Ovary (tissue), 9 donors: ENCODE measurements around the gene ALK. TPM values are rescaled to one million over a fixed set of nuclear protein-coding genes. Genes with fewer than 3 reads are reported as not detected.

Experiments
- DNase-seq, 5 donors: peaks; one replicate each; pipeline ENCODE4 v3.0.0-alpha.2; 2019 to 2020
- H3K27ac ChIP-seq, 2 donors: fragments of 200-600 bp; one replicate each; pipeline versions ENCODE4 v1.5.1 to v1.8.0; 2019 to 2022
- H3K27me3 ChIP-seq: fragments of 200-600 bp; one replicate; pipeline ENCODE4 v1.8.0; 2022
- H3K36me3 ChIP-seq: fragments of 200-600 bp; sonication (generic); one replicate; pipeline ENCODE4 v1.5.1; 2019
- H3K4me1 ChIP-seq: one replicate; pipeline ENCODE4 v1.8.1; 2013; ENCODE audit warnings: mild to moderate bottlenecking, moderate library complexity; ENCODE audit not compliant: insufficient read depth
- H3K4me3 ChIP-seq: fragments of 200-600 bp; sonication (generic); one replicate; pipeline ENCODE4 v1.5.1; 2017
- H3K9me3 ChIP-seq, 2 donors: fragments of 200-600 bp in 1 of 2; sonication (generic) in 1 of 2; one replicate each; pipeline versions ENCODE4 v1.5.1 to v1.8.1; 2013 to 2019; ENCODE audit warnings: mild to moderate bottlenecking in 1 of 2, moderate library complexity in 1 of 2
- CTCF ChIP-seq, 3 donors: fragments of 450-650 bp in 2 of 3; fragments of 200-600 bp in 1 of 3; IDR thresholded peaks; one replicate each; pipeline versions ENCODE4 v1.5.1 to v1.8.0; 2016 to 2022; ENCODE audit warnings: antibody characterized with exemption in 3 of 3, mild to moderate bottlenecking in 1 of 3
- EP300 ChIP-seq: sonication (generic); formaldehyde crosslinking; IDR thresholded peaks from one replicate; pipeline ENCODE4 v1.6.1; 2017; ENCODE audit warnings: antibody characterized with exemption
- POLR2A ChIP-seq: fragments of 450-650 bp; IDR thresholded peaks from one replicate; pipeline ENCODE4 v1.6.1; 2017; ENCODE audit warnings: antibody characterized with exemption, mild to moderate bottlenecking, moderate library complexity
- WGBS, 3 donors: extraction: QIAGEN DNeasy Blood & Tissue Kit in 1 of 3; methylation state at CpG; one replicate each; pipeline versions ENCODE4 v1.1.5 to v1.1.7; 2013 to 2017; 5-methylcytosine and 5-hydroxymethylcytosine counted together
- intact Hi-C, 4 donors: fragments of 100-400 bp; cut with DNase I; formaldehyde crosslinking; loops; one replicate each; pipeline versions ENCODE4 v1.11.0 to v1.15.1; 2022 to 2023
- polyA plus RNA-seq, 2 donors: library from polyadenylated mRNA; stranded (reverse); fragments of 200-250 nt in 1 of 2; fragments of 350-450 nt in 1 of 2; fragmentation: Illumina TruSeq in 1 of 2; extraction: RNeasy Lipid Tissue Mini Kit (QIAGEN cat#74804) in 1 of 2; gene quantifications; one replicate each; pipeline ENCODE4 v1.2.3, GENCODE V29; 2013 to 2014
- total RNA-seq, 7 donors: library from RNA; depleted of rRNA in 2 of 7; stranded (reverse); fragments of >200 nt in 2 of 7; fragmentation: NEBNext Ultra II Directional in 3 of 7; extraction: Animal tissue kit (Norgen Biotek cat#: 25700) in 3 of 7; gene quantifications; one replicate each; pipeline versions ENCODE4 v1.1.0 to v1.2.4, GENCODE V29; 2016 to 2023
- donor health status: DM: no; HTN: no; CAD: no; lungs with moderate emphysema.
- donor health status: DM: no; HTN: no; CAD: no.
- donor health status: Bipolar disorder and iron deficiency.
- donor health status: DM: yes; HTN: yes; CAD: no.
- donor health status: DM: no; HTN: no; CAD: no.
- donor health status: DM: yes; HTN: yes; CAD: no.

The ALK gene
- total and polyA plus RNA-seq, 9 donors, result 0.05 to 1.7 (median 0.23) TPM; not detected in 1

DNA sequence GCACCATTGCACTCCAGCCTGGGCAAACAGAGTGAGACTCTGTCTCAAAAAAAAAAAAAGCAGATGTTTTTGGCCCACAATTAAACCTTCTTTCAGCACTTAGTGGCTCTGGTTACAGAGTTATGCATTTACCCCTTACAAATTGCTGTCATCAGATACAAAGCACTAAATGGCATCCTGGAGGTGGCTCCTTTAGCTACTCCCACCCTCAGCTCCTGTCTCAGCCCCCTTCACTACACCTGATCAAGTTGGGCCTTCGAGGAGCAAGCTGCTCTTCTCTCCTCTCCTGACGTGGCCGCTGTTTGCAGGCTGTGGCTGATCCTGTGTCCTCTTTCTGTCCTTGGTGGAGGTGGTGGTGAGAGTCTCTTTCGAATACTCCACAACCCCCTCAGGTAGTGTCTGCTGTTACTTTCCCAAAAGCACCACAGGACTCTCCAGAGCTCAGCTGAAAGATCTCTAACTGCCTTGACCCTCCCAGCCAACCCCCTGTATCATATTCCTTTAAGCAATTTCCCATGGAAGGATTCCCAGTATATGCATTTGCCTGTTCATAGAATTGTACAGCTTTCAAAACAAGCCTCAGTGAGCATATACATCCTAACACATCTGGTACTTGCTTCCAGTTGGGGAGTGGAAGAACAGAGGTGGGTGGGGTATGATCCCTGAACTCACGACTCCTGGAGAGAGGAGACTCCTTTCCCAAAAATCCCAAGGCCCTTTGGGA, 520.3 kb downstream of the ALK start:
- Histone ChIP-seq H3K9me3 (no peaks in the 10 kb centered on the region), H3K27me3 (no peaks in the 10 kb centered on the region), H3K4me1 (no peaks in the 10 kb centered on the region), H3K27ac (no peak overlapping the region), H3K36me3 (no peaks in the 10 kb centered on the region), H3K4me3 (no peak overlapping the region)
- 50 to 77% (median 64%) methylated on average over 5 of the region's 5 CpGs for WGBS, 3 donors
- no peak for TF ChIP-seq POLR2A
- no peak for TF ChIP-seq CTCF (IDR thresholded peaks at IDR 0.05)
- TF ChIP-seq EP300, result no peak
- intact Hi-C loops, result no loop called here
- no peak for DNase-seq

GRCh38 chr2:29398384-29399237, 522.8 kb downstream of the ALK start:
- 39 to 49% (median 49%) methylated on average over 8 of the region's 8 CpGs for WGBS, 3 donors
- DNase-seq, result no peak
- H3K4me1 ChIP-seq, result no peaks in the 10 kb centered on the region
- no peaks in the 10 kb centered on the region for H3K27me3 ChIP-seq
- H3K27ac ChIP-seq, result no peak overlapping the region
- no peaks in the 10 kb centered on the region for H3K36me3 ChIP-seq
- TF ChIP-seq CTCF (IDR thresholded peaks at IDR 0.05), result no peak
- TF ChIP-seq EP300, result no peak
- no peak for TF ChIP-seq POLR2A
- H3K9me3 ChIP-seq, result no peaks in the 10 kb centered on the region
- no peak overlapping the region for H3K4me3 ChIP-seq
- intact Hi-C loops, result no loop called here

DNA sequence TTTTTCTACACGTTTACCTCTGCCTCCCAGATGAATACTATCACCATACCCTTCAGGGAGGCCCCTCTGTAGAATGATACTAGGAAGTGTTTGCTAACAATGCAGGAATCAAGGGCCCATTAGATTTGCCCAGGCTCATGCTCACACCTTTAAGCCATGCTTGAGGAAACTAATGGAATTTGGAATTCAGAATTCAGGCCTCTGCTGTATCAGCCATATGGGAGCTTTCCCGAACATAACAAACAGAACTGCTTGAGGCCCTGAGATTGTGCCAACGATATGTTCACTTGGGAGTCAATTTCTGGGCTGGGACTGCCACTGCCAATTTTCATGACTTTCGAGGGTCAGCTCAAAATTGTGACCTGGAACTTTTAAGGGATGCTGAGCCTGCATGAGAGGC, 523.7 kb downstream of the ALK start:
- TF ChIP-seq EP300, result no peak
- TF ChIP-seq POLR2A, result no peak
- TF ChIP-seq CTCF (IDR thresholded peaks at IDR 0.05), result no peak
- no peaks in the 10 kb centered on the region for H3K27me3 ChIP-seq

GRCh38 chr2:29397039-29397438, 524.3 kb downstream of the ALK start:
- no peak overlapping the region for H3K4me3 ChIP-seq
- no peak for DNase-seq
- TF ChIP-seq CTCF (IDR thresholded peaks at IDR 0.05) (no peak), POLR2A (no peak), EP300 (no peak)
- no peak overlapping the region for H3K27ac ChIP-seq
- no peaks in the 10 kb centered on the region for H3K4me1 ChIP-seq
- WGBS, 3 donors, result 85 to 98% (median 92%) methylated on average over 2 of the region's 2 CpGs
- no peaks in the 10 kb centered on the region for H3K9me3 ChIP-seq
- no peaks in the 10 kb centered on the region for H3K27me3 ChIP-seq
- H3K36me3 ChIP-seq, result no peaks in the 10 kb centered on the region
- intact Hi-C loops, result no loop called here

More for the DNA sequence above, 523.7 kb downstream of the ALK start:
- intact Hi-C loops, result no loop called here
- no peak for DNase-seq
- Histone ChIP-seq H3K4me3 (no peak overlapping the region), H3K4me1 (no peaks in the 10 kb centered on the region), H3K9me3 (no peaks in the 10 kb centered on the region), H3K36me3 (no peaks in the 10 kb centered on the region), H3K27ac (no peak overlapping the region)
- WGBS, 3 donors, result 49 to 62% (median 57%) methylated on average over 4 of the region's 4 CpGs
